Osteoblast (primary cell): ENCODE measurements around the gene PTPRD. TPM values are rescaled to one million over a fixed set of nuclear protein-coding genes. Genes with fewer than 3 reads are reported as not detected.

Experiments
- DNase-seq: peaks from one replicate; pipeline ENCODE4 v3.0.0; 2011; ENCODE audit warnings: low spot score, mixed read lengths; ENCODE audit not compliant: insufficient read length; ENCODE audit errors: missing footprints
- H2AFZ ChIP-seq: 2 replicates; pipeline ENCODE4 v1.6.0; 2011; ENCODE audit warnings: mild to moderate bottlenecking, low read length
- H3K27ac ChIP-seq: 2 replicates; pipeline ENCODE4 v1.5.1; 2011; ENCODE audit warnings: mild to moderate bottlenecking, low read depth, low read length, moderate library complexity
- H3K27me3 ChIP-seq: 2 replicates; pipeline ENCODE4 v1.6.0; 2012; ENCODE audit warnings: mild to moderate bottlenecking, control low read depth, inconsistent platforms, low read length, moderate library complexity; ENCODE audit not compliant: insufficient read depth
- H3K36me3 ChIP-seq: 2 replicates; pipeline ENCODE4 v1.5.1; 2011; ENCODE audit warnings: mild to moderate bottlenecking, low read length, control low read depth, moderate library complexity; ENCODE audit not compliant: insufficient read depth
- H3K4me1 ChIP-seq: 2 replicates; pipeline ENCODE4 v1.5.1; 2011; ENCODE audit warnings: mild to moderate bottlenecking, low read length, control low read depth, moderate library complexity; ENCODE audit not compliant: insufficient read depth
- H3K4me2 ChIP-seq: 2 replicates; pipeline ENCODE4 v1.6.0; 2011; ENCODE audit warnings: mild to moderate bottlenecking, low read length; ENCODE audit not compliant: insufficient read depth
- H3K4me3 ChIP-seq: fragments of 200-600 bp; sonication (generic); 3 replicates; pipeline ENCODE4 v1.5.1; 2012; ENCODE audit warnings: mild to moderate bottlenecking, low read length, inconsistent platforms; ENCODE audit not compliant: insufficient read depth
- H3K79me2 ChIP-seq: 2 replicates; pipeline ENCODE4 v1.6.0; 2012; ENCODE audit warnings: mild to moderate bottlenecking, low read length, control low read depth, inconsistent platforms; ENCODE audit not compliant: insufficient read depth
- H3K9me3 ChIP-seq: 2 replicates; pipeline ENCODE4 v1.5.1; 2011; ENCODE audit warnings: low read depth, low read length, control low read depth
- H4K20me1 ChIP-seq: 2 replicates; pipeline ENCODE4 v1.6.0; 2012; ENCODE audit warnings: mild to moderate bottlenecking, low read length, control low read depth; ENCODE audit not compliant: insufficient read depth
- total RNA-seq: library from RNA; depleted of rRNA; stranded (reverse); fragments of >200 nt; gene quantifications from 2 replicates; pipeline ENCODE4 v1.2.3, GENCODE V29; 2012
- TF ChIP-seq, protein P1 (sequence below): IDR thresholded peaks from 2 replicates; pipeline ENCODE4 v1.5.1; 2011; ENCODE audit warnings: mild to moderate bottlenecking, low read depth, low read length, moderate library complexity; ENCODE audit errors: extremely low read depth

Gene PTPRD
- total RNA-seq, 1 donor: 23.9 TPM

GRCh38 chr9:8395022-8395421, 2217.8 kb downstream of the PTPRD start:
- Histone ChIP-seq H3K4me3 (no peak overlapping the region), H3K27me3 (no peaks in the 10 kb centered on the region), H3K4me1 (no peaks in the 10 kb centered on the region), H4K20me1 (no peaks in the 10 kb centered on the region), H2AFZ (no peak overlapping the region), H3K79me2 (no peaks in the 10 kb centered on the region), H3K9me3 (no peaks in the 10 kb centered on the region), H3K36me3 (no peaks in the 10 kb centered on the region), H3K4me2 (no peak overlapping the region), H3K27ac (no peak overlapping the region)
- DNase-seq: no peak
- TF ChIP-seq, protein P1, sequence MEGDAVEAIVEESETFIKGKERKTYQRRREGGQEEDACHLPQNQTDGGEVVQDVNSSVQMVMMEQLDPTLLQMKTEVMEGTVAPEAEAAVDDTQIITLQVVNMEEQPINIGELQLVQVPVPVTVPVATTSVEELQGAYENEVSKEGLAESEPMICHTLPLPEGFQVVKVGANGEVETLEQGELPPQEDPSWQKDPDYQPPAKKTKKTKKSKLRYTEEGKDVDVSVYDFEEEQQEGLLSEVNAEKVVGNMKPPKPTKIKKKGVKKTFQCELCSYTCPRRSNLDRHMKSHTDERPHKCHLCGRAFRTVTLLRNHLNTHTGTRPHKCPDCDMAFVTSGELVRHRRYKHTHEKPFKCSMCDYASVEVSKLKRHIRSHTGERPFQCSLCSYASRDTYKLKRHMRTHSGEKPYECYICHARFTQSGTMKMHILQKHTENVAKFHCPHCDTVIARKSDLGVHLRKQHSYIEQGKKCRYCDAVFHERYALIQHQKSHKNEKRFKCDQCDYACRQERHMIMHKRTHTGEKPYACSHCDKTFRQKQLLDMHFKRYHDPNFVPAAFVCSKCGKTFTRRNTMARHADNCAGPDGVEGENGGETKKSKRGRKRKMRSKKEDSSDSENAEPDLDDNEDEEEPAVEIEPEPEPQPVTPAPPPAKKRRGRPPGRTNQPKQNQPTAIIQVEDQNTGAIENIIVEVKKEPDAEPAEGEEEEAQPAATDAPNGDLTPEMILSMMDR: no peak

DNA sequence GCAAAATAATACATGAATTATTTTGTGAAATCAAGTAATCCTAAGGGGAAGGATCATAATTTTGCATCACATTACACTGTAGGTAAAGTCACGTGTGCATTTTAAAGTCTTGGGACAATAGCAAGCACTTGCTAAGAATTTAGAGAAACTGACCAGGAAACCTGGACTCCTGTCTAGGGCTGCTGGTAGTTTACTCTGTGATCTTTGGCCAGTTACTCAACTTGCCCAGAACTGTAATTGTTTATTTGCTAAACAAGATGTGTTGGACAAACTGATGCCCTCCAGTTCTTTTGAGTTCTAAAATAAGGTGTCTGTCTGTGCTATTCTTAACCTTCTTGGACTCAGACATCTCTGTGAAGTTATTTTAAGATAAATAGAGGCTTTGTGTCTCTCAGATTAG, 2218.5 kb downstream of the PTPRD start:
- no peak overlapping the region for H3K4me2 ChIP-seq
- TF ChIP-seq, protein P1: no peak
- no peaks in the 10 kb centered on the region for H3K4me1 ChIP-seq
- no peaks in the 10 kb centered on the region for H4K20me1 ChIP-seq
- no peaks in the 10 kb centered on the region for H3K36me3 ChIP-seq
- no peak overlapping the region for H3K27ac ChIP-seq
- H3K27me3 ChIP-seq: no peaks in the 10 kb centered on the region
- no peaks in the 10 kb centered on the region for H3K9me3 ChIP-seq
- no peaks in the 10 kb centered on the region for H3K79me2 ChIP-seq
- no peak for DNase-seq
- no peak overlapping the region for H3K4me3 ChIP-seq
- no peak overlapping the region for H2AFZ ChIP-seq

- Histone ChIP-seq H3K4me3 (no peak overlapping the region), H3K9me3 (no peaks in the 10 kb centered on the region), H3K79me2 (no peaks in the 10 kb centered on the region), H3K4me1 (no peaks in the 10 kb centered on the region), H3K27me3 (no peaks in the 10 kb centered on the region), H4K20me1 (no peaks in the 10 kb centered on the region), H2AFZ (no peak overlapping the region), H3K4me2 (no peak overlapping the region), H3K27ac (no peak overlapping the region), H3K36me3 (no peaks in the 10 kb centered on the region)
- TF ChIP-seq, protein P1: no peak
- DNase-seq: no peak
These were observed 2219.9 kb downstream of the PTPRD start for GRCh38 chr9:8392866-8393265.

DNA sequence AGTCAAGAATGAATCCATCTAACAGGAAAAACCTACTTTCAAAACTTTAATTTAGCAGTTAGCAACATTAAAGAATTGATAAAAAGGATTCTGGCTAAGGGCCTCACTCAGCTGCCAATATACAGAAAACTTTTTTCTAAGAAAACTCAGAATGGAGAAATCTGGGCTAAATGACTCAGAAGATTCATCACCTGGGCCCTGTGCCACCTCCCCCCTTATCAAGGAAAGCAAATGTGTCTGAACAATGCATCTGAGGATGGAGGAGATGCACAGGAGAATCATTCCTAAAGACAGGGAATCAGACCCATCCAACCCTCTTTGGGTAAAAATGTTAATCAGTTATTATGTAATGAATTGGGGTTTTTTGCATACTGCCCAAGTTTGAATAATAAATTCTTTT, 2221.2 kb downstream of the PTPRD start:
- Histone ChIP-seq H3K79me2 (no peaks in the 10 kb centered on the region), H4K20me1 (no peaks in the 10 kb centered on the region), H3K4me1 (no peaks in the 10 kb centered on the region), H3K36me3 (no peaks in the 10 kb centered on the region), H3K4me2 (no peak overlapping the region), H3K27me3 (no peaks in the 10 kb centered on the region), H2AFZ (no peak overlapping the region), H3K4me3 (no peak overlapping the region), H3K27ac (no peak overlapping the region), H3K9me3 (no peaks in the 10 kb centered on the region)
- TF ChIP-seq, protein P1: no peak
- DNase-seq: no peak
